ENCODE measurements around the gene NDST4.

NDST4 gene

GRCh38 chr4:114921790-114922591 lies 191.4 kb downstream of the NDST4 start:
- H3K27ac ChIP-seq (ENCODE audit: low read depth in 2 of 2, low read length in 2 of 2): no peak overlapping the region
- H3K4me1 ChIP-seq (ENCODE audit: control insufficient read depth in 2 of 2, insufficient read depth in 2 of 2, low read length in 2 of 2): no peaks in the 10 kb centered on the region
- no peaks in the 10 kb centered on the region for H3K36me3 ChIP-seq (ENCODE audit: control insufficient read depth in 2 of 2, insufficient read depth in 2 of 2, low read length in 2 of 2)
- no peak overlapping the region for H3K9ac ChIP-seq (ENCODE audit: low read depth in 1 of 2, low read length in 2 of 2)
- H3K27me3 ChIP-seq (ENCODE audit: control insufficient read depth in 2 of 2, insufficient read depth in 2 of 2, low read length in 2 of 2): no peaks in the 10 kb centered on the region
- H3K9me3 ChIP-seq (ENCODE audit: control insufficient read depth in 2 of 2, low read length in 2 of 2): no peaks in the 10 kb centered on the region
- H3K4me3 ChIP-seq (ENCODE audit: low read length in 2 of 2): peak overlapping the region in 1 of 2 donors; percentile 0

GRCh38 chr4:114921191-114921590 lies 192.2 kb downstream of the NDST4 start:
- Histone ChIP-seq H3K36me3 (ENCODE audit: control insufficient read depth in 2 of 2, insufficient read depth in 2 of 2, low read length in 2 of 2) (no peaks in the 10 kb centered on the region), H3K4me3 (ENCODE audit: low read length in 2 of 2) (no peak overlapping the region), H3K27me3 (ENCODE audit: control insufficient read depth in 2 of 2, insufficient read depth in 2 of 2, low read length in 2 of 2) (no peaks in the 10 kb centered on the region), H3K9me3 (ENCODE audit: control insufficient read depth in 2 of 2, low read length in 2 of 2) (no peaks in the 10 kb centered on the region), H3K27ac (ENCODE audit: low read depth in 2 of 2, low read length in 2 of 2) (no peak overlapping the region), H3K9ac (ENCODE audit: low read depth in 1 of 2, low read length in 2 of 2) (no peak overlapping the region), H3K4me1 (ENCODE audit: control insufficient read depth in 2 of 2, insufficient read depth in 2 of 2, low read length in 2 of 2) (no peaks in the 10 kb centered on the region)

GRCh38 chr4:114911111-114911510 lies 202.3 kb downstream of the NDST4 start:
- Histone ChIP-seq H3K4me1 (ENCODE audit: control insufficient read depth in 2 of 2, insufficient read depth in 2 of 2, low read length in 2 of 2) (no peaks in the 10 kb centered on the region), H3K4me3 (ENCODE audit: low read length in 2 of 2) (no peak overlapping the region), H3K27ac (ENCODE audit: low read depth in 2 of 2, low read length in 2 of 2) (no peak overlapping the region), H3K36me3 (ENCODE audit: control insufficient read depth in 2 of 2, insufficient read depth in 2 of 2, low read length in 2 of 2) (no peaks in the 10 kb centered on the region), H3K27me3 (ENCODE audit: control insufficient read depth in 2 of 2, insufficient read depth in 2 of 2, low read length in 2 of 2) (no peaks in the 10 kb centered on the region), H3K9ac (ENCODE audit: low read depth in 1 of 2, low read length in 2 of 2) (no peak overlapping the region), H3K9me3 (ENCODE audit: control insufficient read depth in 2 of 2, low read length in 2 of 2) (no peaks in the 10 kb centered on the region)

GRCh38 chr4:114907568-114907967 lies 205.9 kb downstream of the NDST4 start:
- Histone ChIP-seq H3K4me1 (ENCODE audit: control insufficient read depth in 2 of 2, insufficient read depth in 2 of 2, low read length in 2 of 2) (no peaks in the 10 kb centered on the region), H3K27ac (ENCODE audit: low read depth in 2 of 2, low read length in 2 of 2) (no peak overlapping the region), H3K36me3 (ENCODE audit: control insufficient read depth in 2 of 2, insufficient read depth in 2 of 2, low read length in 2 of 2) (no peaks in the 10 kb centered on the region), H3K4me3 (ENCODE audit: low read length in 2 of 2) (no peak overlapping the region), H3K9ac (ENCODE audit: low read depth in 1 of 2, low read length in 2 of 2) (no peak overlapping the region), H3K9me3 (ENCODE audit: control insufficient read depth in 2 of 2, low read length in 2 of 2) (no peaks in the 10 kb centered on the region), H3K27me3 (ENCODE audit: control insufficient read depth in 2 of 2, insufficient read depth in 2 of 2, low read length in 2 of 2) (no peaks in the 10 kb centered on the region)

GRCh38 chr4:114905017-114905416 lies 208.4 kb downstream of the NDST4 start:
- no peak overlapping the region for H3K9ac ChIP-seq (ENCODE audit: low read depth in 1 of 2, low read length in 2 of 2)
- no peak overlapping the region for H3K4me3 ChIP-seq (ENCODE audit: low read length in 2 of 2)
- H3K27me3 ChIP-seq (ENCODE audit: control insufficient read depth in 2 of 2, insufficient read depth in 2 of 2, low read length in 2 of 2): no peaks in the 10 kb centered on the region
- H3K4me1 ChIP-seq (ENCODE audit: control insufficient read depth in 2 of 2, insufficient read depth in 2 of 2, low read length in 2 of 2): no peaks in the 10 kb centered on the region
- H3K27ac ChIP-seq (ENCODE audit: low read depth in 2 of 2, low read length in 2 of 2): no peak overlapping the region
- H3K36me3 ChIP-seq (ENCODE audit: control insufficient read depth in 2 of 2, insufficient read depth in 2 of 2, low read length in 2 of 2): no peaks in the 10 kb centered on the region
- no peaks in the 10 kb centered on the region for H3K9me3 ChIP-seq (ENCODE audit: control insufficient read depth in 2 of 2, low read length in 2 of 2)

- Histone ChIP-seq H3K4me3 (ENCODE audit: low read length in 2 of 2) (no peak overlapping the region), H3K9me3 (ENCODE audit: control insufficient read depth in 2 of 2, low read length in 2 of 2) (no peaks in the 10 kb centered on the region), H3K9ac (ENCODE audit: low read depth in 1 of 2, low read length in 2 of 2) (no peak overlapping the region), H3K4me1 (ENCODE audit: control insufficient read depth in 2 of 2, insufficient read depth in 2 of 2, low read length in 2 of 2) (no peaks in the 10 kb centered on the region), H3K27ac (ENCODE audit: low read depth in 2 of 2, low read length in 2 of 2) (no peak overlapping the region), H3K36me3 (ENCODE audit: control insufficient read depth in 2 of 2, insufficient read depth in 2 of 2, low read length in 2 of 2) (no peaks in the 10 kb centered on the region), H3K27me3 (ENCODE audit: control insufficient read depth in 2 of 2, insufficient read depth in 2 of 2, low read length in 2 of 2) (no peaks in the 10 kb centered on the region)
Observed at GRCh38 chr4:114900934-114901333, 212.5 kb downstream of the NDST4 start.

GRCh38 chr4:114890773-114891172 lies 222.6 kb downstream of the NDST4 start:
- no peaks in the 10 kb centered on the region for H3K9me3 ChIP-seq (ENCODE audit: control insufficient read depth in 2 of 2, low read length in 2 of 2)
- no peaks in the 10 kb centered on the region for H3K4me1 ChIP-seq (ENCODE audit: control insufficient read depth in 2 of 2, insufficient read depth in 2 of 2, low read length in 2 of 2)
- no peak overlapping the region for H3K27ac ChIP-seq (ENCODE audit: low read depth in 2 of 2, low read length in 2 of 2)
- no peaks in the 10 kb centered on the region for H3K27me3 ChIP-seq (ENCODE audit: control insufficient read depth in 2 of 2, insufficient read depth in 2 of 2, low read length in 2 of 2)
- no peak overlapping the region for H3K4me3 ChIP-seq (ENCODE audit: low read length in 2 of 2)
- H3K9ac ChIP-seq (ENCODE audit: low read depth in 1 of 2, low read length in 2 of 2): no peak overlapping the region
- no peaks in the 10 kb centered on the region for H3K36me3 ChIP-seq (ENCODE audit: control insufficient read depth in 2 of 2, insufficient read depth in 2 of 2, low read length in 2 of 2)

- Histone ChIP-seq H3K9me3 (ENCODE audit: control insufficient read depth in 2 of 2, low read length in 2 of 2) (no peaks in the 10 kb centered on the region), H3K4me1 (ENCODE audit: control insufficient read depth in 2 of 2, insufficient read depth in 2 of 2, low read length in 2 of 2) (no peaks in the 10 kb centered on the region), H3K36me3 (ENCODE audit: control insufficient read depth in 2 of 2, insufficient read depth in 2 of 2, low read length in 2 of 2) (no peaks in the 10 kb centered on the region), H3K9ac (ENCODE audit: low read depth in 1 of 2, low read length in 2 of 2) (no peak overlapping the region), H3K27me3 (ENCODE audit: control insufficient read depth in 2 of 2, insufficient read depth in 2 of 2, low read length in 2 of 2) (no peaks in the 10 kb centered on the region), H3K27ac (ENCODE audit: low read depth in 2 of 2, low read length in 2 of 2) (no peak overlapping the region), H3K4me3 (ENCODE audit: low read length in 2 of 2) (no peak overlapping the region)
Observed at GRCh38 chr4:114886761-114887160, 226.7 kb downstream of the NDST4 start.

GRCh38 chr4:114883641-114884040 lies 229.8 kb downstream of the NDST4 start:
- no peak overlapping the region for H3K9ac ChIP-seq (ENCODE audit: low read depth in 1 of 2, low read length in 2 of 2)
- H3K27ac ChIP-seq (ENCODE audit: low read depth in 2 of 2, low read length in 2 of 2): no peak overlapping the region
- no peak overlapping the region for H3K4me3 ChIP-seq (ENCODE audit: low read length in 2 of 2)
- H3K27me3 ChIP-seq (ENCODE audit: control insufficient read depth in 2 of 2, insufficient read depth in 2 of 2, low read length in 2 of 2): no peaks in the 10 kb centered on the region
- no peaks in the 10 kb centered on the region for H3K9me3 ChIP-seq (ENCODE audit: control insufficient read depth in 2 of 2, low read length in 2 of 2)
- no peaks in the 10 kb centered on the region for H3K4me1 ChIP-seq (ENCODE audit: control insufficient read depth in 2 of 2, insufficient read depth in 2 of 2, low read length in 2 of 2)
- H3K36me3 ChIP-seq (ENCODE audit: control insufficient read depth in 2 of 2, insufficient read depth in 2 of 2, low read length in 2 of 2): no peaks in the 10 kb centered on the region

- no peak overlapping the region for H3K27ac ChIP-seq (ENCODE audit: low read depth in 2 of 2, low read length in 2 of 2)
Observed at GRCh38 chr4:114879916-114880669, 233.3 kb downstream of the NDST4 start.

More at GRCh38 chr4:114879916-114880669, 233.3 kb downstream of the NDST4 start:
- H3K4me3 ChIP-seq (ENCODE audit: low read length in 2 of 2): no peak overlapping the region
- H3K27me3 ChIP-seq (ENCODE audit: control insufficient read depth in 2 of 2, insufficient read depth in 2 of 2, low read length in 2 of 2): no peaks in the 10 kb centered on the region
- H3K4me1 ChIP-seq (ENCODE audit: control insufficient read depth in 2 of 2, insufficient read depth in 2 of 2, low read length in 2 of 2): no peaks in the 10 kb centered on the region
- H3K36me3 ChIP-seq (ENCODE audit: control insufficient read depth in 2 of 2, insufficient read depth in 2 of 2, low read length in 2 of 2): no peaks in the 10 kb centered on the region
- H3K9me3 ChIP-seq (ENCODE audit: control insufficient read depth in 2 of 2, low read length in 2 of 2): no peaks in the 10 kb centered on the region
- no peak overlapping the region for H3K9ac ChIP-seq (ENCODE audit: low read depth in 1 of 2, low read length in 2 of 2)

All from mucosa of rectum (tissue), 2 donors.